HK-2 (cell line): ENCODE data around the gene NPHP4.

Experiments
- DNase-seq: peaks from one replicate; pipeline ENCODE4 v3.0.0-alpha.2; 2018; ENCODE audit not compliant: unreplicated experiment

The NPHP4 gene

GRCh38 chr1:5877683-5878530 lies 114.3 kb downstream of the NPHP4 start:
- DNase-seq, result no peak

- no peak for DNase-seq
Measured at GRCh38 chr1:5877001-5877400, 115.2 kb downstream of the NPHP4 start.

- DNase-seq, result no peak
Measured at GRCh38 chr1:5876094-5876650, 116.1 kb downstream of the NPHP4 start.

- no peak for DNase-seq
Measured at GRCh38 chr1:5875345-5875910, 116.8 kb downstream of the NPHP4 start.

GRCh38 chr1:5874416-5875110 lies 117.7 kb downstream of the NPHP4 start:
- DNase-seq, result no peak

GRCh38 chr1:5873556-5873955 lies 118.7 kb downstream of the NPHP4 start:
- no peak for DNase-seq

- no peak for DNase-seq
Measured at GRCh38 chr1:5872886-5873285, 119.3 kb downstream of the NPHP4 start.

GRCh38 chr1:5868931-5869500 lies 123.2 kb downstream of the NPHP4 start:
- DNase-seq, result no peak

GRCh38 chr1:5865774-5866173 lies 126.5 kb downstream of the NPHP4 start:
- no peak for DNase-seq

GRCh38 chr1:5865056-5865455 lies 127.2 kb downstream of the NPHP4 start:
- no peak for DNase-seq

- no peak for DNase-seq
Measured at GRCh38 chr1:5864256-5864655, 128.0 kb downstream of the NPHP4 start.

GRCh38 chr1:5863238-5863637 lies 129.0 kb downstream of the NPHP4 start:
- DNase-seq, result no peak

GRCh38 chr1:5861871-5862825 lies 130.1 kb downstream of the NPHP4 start:
- no peak for DNase-seq

GRCh38 chr1:5860277-5860676 lies 131.9 kb downstream of the NPHP4 start:
- DNase-seq, result no peak

- DNase-seq, result no peak
Measured at GRCh38 chr1:5859766-5860165, 132.5 kb downstream of the NPHP4 start.

- DNase-seq, result no peak
Measured at GRCh38 chr1:5858844-5859407, 133.3 kb downstream of the NPHP4 start.

GRCh38 chr1:5858246-5858645 lies 134.0 kb downstream of the NPHP4 start:
- DNase-seq, result no peak

GRCh38 chr1:5857508-5858090 lies 134.6 kb downstream of the NPHP4 start:
- DNase-seq, result no peak

- DNase-seq, result no peak
Measured at GRCh38 chr1:5857011-5857410, 135.2 kb downstream of the NPHP4 start.

GRCh38 chr1:5856246-5856815 lies 135.9 kb downstream of the NPHP4 start:
- peak; percentile 29 for DNase-seq
